Measurements from ENCODE around the gene MT1X.

Gene MT1X

DNA sequence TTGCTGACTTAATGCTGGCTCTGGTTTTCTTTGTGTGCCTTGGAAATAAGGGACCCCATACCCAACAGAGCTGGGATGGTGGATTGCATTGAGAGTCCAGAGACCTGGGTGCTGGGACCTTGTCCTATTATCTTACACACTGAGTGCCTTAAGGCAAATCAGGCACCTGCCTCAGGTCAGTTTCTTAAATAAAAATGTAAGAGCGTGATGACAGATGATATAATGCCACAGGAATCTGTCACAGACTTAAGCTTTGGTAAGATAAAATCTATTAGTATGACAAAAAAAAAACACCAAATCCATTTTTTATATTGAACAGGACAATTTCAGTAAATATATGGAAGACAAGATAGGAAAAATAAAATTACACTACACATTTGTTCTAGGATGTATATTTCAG lies 42.2 kb upstream of the MT1X start:
- no peaks in the 10 kb centered on the region for H3K79me2 ChIP-seq (ENCODE audit: low read length)
- no peaks in the 10 kb centered on the region for H3K36me3 ChIP-seq (replicated peaks; ENCODE audit: low read depth, low read length)
- H3K9ac ChIP-seq (ENCODE audit: low read length), result no peak overlapping the region
- no peak overlapping the region for H3K4me2 ChIP-seq (ENCODE audit: low read length)
- no peak overlapping the region for H3K4me3 ChIP-seq (ENCODE audit: low read length)
- H3K27me3 ChIP-seq (ENCODE audit: low read depth, low read length), result peaks cover 36% of the 10 kb centered on the region
- no peak overlapping the region for H3K27ac ChIP-seq (ENCODE audit: low read length)
- no peak overlapping the region for H2AFZ ChIP-seq (ENCODE audit: low read depth, low read length)
- TF ChIP-seq EZH2phosphoT487 (IDR thresholded peaks at IDR 0.05; ENCODE audit: low read depth), result no peak
- TF ChIP-seq CTCF (IDR thresholded peaks at IDR 0.05; ENCODE audit: low read depth, low read length), result no peak
- no peaks in the 10 kb centered on the region for H4K20me1 ChIP-seq (ENCODE audit: insufficient read depth, low read length)
- peaks cover 13% of the 10 kb centered on the region for H3K4me1 ChIP-seq (ENCODE audit: low read length)
- no peaks in the 10 kb centered on the region for H3K9me3 ChIP-seq (ENCODE audit: insufficient read depth, low read length)

GRCh38 chr16:56641166-56641565 lies 41.1 kb upstream of the MT1X start:
- Histone ChIP-seq H4K20me1 (ENCODE audit: insufficient read depth, low read length) (no peaks in the 10 kb centered on the region), H2AFZ (ENCODE audit: low read depth, low read length) (no peak overlapping the region), H3K36me3 (replicated peaks; ENCODE audit: low read depth, low read length) (no peaks in the 10 kb centered on the region), H3K4me3 (ENCODE audit: low read length) (no peak overlapping the region), H3K79me2 (ENCODE audit: low read length) (no peaks in the 10 kb centered on the region), H3K4me2 (ENCODE audit: low read length) (no peak overlapping the region), H3K27ac (ENCODE audit: low read length) (no peak overlapping the region), H3K27me3 (ENCODE audit: low read depth, low read length) (peaks cover 42% of the 10 kb centered on the region), H3K9me3 (ENCODE audit: insufficient read depth, low read length) (no peaks in the 10 kb centered on the region), H3K4me1 (ENCODE audit: low read length) (peaks cover 13% of the 10 kb centered on the region), H3K9ac (ENCODE audit: low read length) (no peak overlapping the region)
- no peak for TF ChIP-seq CTCF (IDR thresholded peaks at IDR 0.05; ENCODE audit: low read depth, low read length)
- no peak for TF ChIP-seq EZH2phosphoT487 (IDR thresholded peaks at IDR 0.05; ENCODE audit: low read depth)

DNA sequence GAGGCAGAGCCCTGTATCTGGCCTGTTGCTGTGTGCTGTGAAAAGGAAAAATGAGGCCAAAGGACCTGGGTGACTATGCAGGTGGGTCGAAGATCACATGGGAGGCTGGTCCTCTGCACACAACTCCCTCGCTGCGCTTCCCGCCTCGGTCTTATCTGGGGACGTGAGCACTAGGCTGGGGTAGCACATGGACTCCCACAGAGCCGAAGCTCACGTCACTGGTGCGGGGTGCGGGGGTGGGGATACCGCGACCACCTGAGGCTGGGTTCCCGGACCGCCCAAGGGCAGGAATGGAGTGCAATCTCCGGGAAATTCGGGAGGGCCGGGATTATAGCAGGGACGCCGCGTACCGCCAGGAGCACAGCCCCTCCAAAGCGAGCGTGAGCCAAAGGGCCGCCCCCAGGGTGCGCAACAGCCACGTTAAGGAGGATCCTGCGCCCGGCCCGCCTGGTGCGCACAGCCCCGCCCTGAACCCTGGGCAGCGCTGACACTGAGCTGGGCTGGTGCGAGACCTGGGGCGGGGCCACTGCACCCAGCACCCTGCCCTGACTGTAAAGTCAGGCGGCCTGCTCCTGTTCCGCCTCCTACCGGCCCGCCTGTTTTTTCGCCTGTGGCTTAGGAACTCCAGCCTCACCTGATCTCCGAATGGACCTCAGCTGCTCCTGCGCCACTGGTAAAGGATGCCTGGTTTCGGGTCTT lies 39.0 kb upstream of the MT1X start:
- H3K4me3 ChIP-seq (ENCODE audit: low read length), result peak overlapping the region; percentile 73
- H3K4me1 ChIP-seq (ENCODE audit: low read length), result peaks cover 13% of the 10 kb centered on the region
- no peaks in the 10 kb centered on the region for H3K9me3 ChIP-seq (ENCODE audit: insufficient read depth, low read length)
- TF ChIP-seq CTCF (IDR thresholded peaks at IDR 0.05; ENCODE audit: low read depth, low read length) (peak; percentile 50), EZH2phosphoT487 (IDR thresholded peaks at IDR 0.05; ENCODE audit: low read depth) (no peak)
- H3K27me3 ChIP-seq (ENCODE audit: low read depth, low read length), result peaks cover 47% of the 10 kb centered on the region
- peak overlapping the region; percentile 88 for H3K4me2 ChIP-seq (ENCODE audit: low read length)
- H3K79me2 ChIP-seq (ENCODE audit: low read length), result no peaks in the 10 kb centered on the region
- H3K27ac ChIP-seq (ENCODE audit: low read length), result no peak overlapping the region
- peak overlapping the region; percentile 46 for H3K9ac ChIP-seq (ENCODE audit: low read length)
- no peaks in the 10 kb centered on the region for H4K20me1 ChIP-seq (ENCODE audit: insufficient read depth, low read length)
- peak overlapping the region; percentile 85 for H2AFZ ChIP-seq (ENCODE audit: low read depth, low read length)
- H3K36me3 ChIP-seq (replicated peaks; ENCODE audit: low read depth, low read length), result no peaks in the 10 kb centered on the region

GRCh38 chr16:56643833-56644232 lies 38.4 kb upstream of the MT1X start:
- H3K4me1 ChIP-seq (ENCODE audit: low read length), result peaks cover 13% of the 10 kb centered on the region
- peaks cover 48% of the 10 kb centered on the region for H3K27me3 ChIP-seq (ENCODE audit: low read depth, low read length)
- peak overlapping the region; percentile 88 for H3K4me2 ChIP-seq (ENCODE audit: low read length)
- H3K4me3 ChIP-seq (ENCODE audit: low read length), result peak overlapping the region; percentile 73
- peak overlapping the region; percentile 46 for H3K9ac ChIP-seq (ENCODE audit: low read length)
- peak overlapping the region; percentile 85 for H2AFZ ChIP-seq (ENCODE audit: low read depth, low read length)
- no peak overlapping the region for H3K27ac ChIP-seq (ENCODE audit: low read length)
- H3K79me2 ChIP-seq (ENCODE audit: low read length), result no peaks in the 10 kb centered on the region
- H3K9me3 ChIP-seq (ENCODE audit: insufficient read depth, low read length), result no peaks in the 10 kb centered on the region
- TF ChIP-seq EZH2phosphoT487 (IDR thresholded peaks at IDR 0.05; ENCODE audit: low read depth), result no peak
- no peak for TF ChIP-seq CTCF (IDR thresholded peaks at IDR 0.05; ENCODE audit: low read depth, low read length)
- no peaks in the 10 kb centered on the region for H3K36me3 ChIP-seq (replicated peaks; ENCODE audit: low read depth, low read length)
- no peaks in the 10 kb centered on the region for H4K20me1 ChIP-seq (ENCODE audit: insufficient read depth, low read length)
